GM19395 (cell line): ENCODE data around the gene PTGIR.

ENCODE experiments used
- ATAC-seq: cut with Tn5 transposase; IDR thresholded peaks from one replicate; pipeline ENCODE4 v1.9.1; 2021; ENCODE audit warnings: mild to moderate bottlenecking, moderate library complexity; ENCODE audit not compliant: unreplicated experiment

The PTGIR gene

DNA sequence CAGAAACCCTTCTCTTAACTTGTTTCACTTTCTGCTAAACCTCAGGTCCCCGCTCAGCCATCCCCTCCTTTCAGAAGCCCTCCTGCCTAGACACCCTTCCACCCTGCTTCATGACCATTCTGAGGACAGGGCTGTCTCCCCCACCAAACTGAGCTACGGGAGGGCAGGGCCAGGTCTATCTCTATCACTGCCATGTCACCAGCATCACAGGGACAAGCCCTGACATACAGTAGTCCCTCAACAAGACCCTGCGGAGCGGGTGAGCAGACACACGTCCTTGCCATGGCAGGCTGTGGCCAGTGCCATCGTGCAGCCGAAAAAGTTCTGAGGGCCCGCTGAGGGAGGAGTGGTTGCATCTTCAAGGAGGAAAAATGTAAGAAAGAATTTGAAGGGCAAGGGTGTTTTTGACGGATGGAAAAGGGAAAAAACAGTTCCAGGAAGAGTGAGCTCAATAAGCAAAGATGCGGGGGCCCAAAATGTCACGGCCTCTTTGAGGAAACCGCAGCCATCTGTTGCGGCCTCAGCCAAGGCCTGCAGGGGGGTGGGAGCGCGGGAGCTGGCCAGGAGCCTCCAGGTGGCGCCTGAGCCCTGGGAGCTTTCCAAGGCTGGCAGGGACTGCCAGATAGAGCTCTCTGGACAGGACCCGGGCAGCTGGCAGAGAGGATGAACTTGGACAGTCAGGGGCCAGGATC lies 8.1 kb downstream of the PTGIR start:
- ATAC-seq: no peak

DNA sequence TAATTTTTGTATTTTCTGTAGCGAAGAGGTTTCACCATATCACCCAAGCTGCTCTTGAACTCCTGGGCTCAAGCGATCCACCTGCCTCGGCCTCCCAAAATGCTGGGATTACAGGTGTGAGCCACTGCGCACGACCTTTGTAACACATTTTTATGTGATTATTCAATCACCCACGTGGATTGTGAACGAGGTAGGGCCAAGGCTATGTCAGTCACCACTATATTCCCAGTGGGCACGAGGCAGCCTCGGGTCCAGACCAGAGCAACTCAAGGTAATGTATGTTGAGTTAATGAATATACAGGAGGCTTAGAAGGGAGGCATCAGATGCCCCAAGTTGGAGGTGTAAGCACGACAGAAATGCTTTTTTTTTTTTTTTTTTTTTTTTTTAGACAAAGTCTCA lies 8.9 kb downstream of the PTGIR start:
- no peak for ATAC-seq

GRCh38 chr19:46614114-46614722 lies 10.7 kb downstream of the PTGIR start:
- no peak for ATAC-seq

DNA sequence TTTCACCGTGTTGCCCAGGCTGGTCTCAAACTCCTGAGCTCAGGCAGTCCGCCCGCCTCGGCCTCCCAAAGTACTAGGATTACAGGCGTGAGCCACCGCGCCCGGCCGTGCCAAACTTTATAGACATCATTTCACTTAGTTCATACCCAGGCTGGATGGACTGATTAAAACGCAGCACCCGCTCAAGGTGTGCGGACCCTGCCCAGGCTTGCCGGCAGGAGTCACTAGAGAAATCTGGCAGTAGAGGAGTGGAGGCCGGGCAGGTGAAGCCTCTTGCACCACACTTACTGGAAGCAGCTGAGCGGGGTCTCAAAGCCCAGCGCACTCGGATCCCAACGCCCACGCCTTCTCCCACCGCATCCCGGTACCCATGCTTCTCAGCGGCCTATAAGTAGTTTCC lies 11.4 kb downstream of the PTGIR start:
- no peak for ATAC-seq

- no peak for ATAC-seq
Observed at GRCh38 chr19:46611776-46612175, 13.1 kb downstream of the PTGIR start.

DNA sequence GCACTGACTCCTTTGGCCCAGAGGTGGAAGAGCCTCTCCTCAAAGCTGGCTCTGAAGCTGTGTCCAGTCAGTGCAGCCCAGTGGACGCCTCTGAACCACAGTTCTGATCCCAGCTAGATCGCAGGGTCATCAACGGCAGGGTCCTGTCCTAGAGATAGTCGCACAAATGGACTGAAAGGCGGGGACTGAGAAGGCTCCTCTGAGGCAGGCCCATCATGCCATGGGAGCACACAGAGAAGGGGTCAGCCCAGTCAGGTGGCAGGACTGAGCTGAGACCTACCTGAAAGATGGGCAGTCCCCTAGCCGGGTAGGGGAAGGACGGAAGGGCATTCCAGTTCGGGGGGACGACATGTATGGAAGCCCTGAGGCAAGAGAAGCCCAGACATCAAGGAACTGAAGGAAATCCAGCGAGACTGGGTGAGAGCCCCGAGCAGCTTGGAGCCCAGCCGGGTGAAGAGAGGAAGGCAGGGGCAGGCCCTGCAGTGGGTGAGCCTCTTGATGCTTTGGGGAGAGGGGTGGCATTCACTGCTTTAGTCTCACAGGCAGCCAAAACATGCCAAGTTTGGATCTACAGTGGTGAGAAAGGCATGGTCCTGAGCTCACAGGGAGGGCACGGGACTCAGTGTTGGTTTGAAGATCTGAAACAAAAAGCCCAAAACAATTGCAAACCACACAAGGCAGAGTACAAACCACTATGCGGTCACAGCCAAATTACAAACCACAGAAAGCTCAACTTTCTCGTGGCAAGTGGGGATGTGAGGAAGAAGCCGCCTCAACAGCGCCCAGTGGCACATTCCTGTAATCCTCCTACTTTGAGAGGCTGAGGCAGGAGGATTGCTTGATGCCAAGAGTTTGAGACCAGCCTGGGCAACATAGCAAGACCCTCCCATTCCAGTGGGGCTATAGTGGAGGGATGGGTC lies 13.8 kb downstream of the PTGIR start:
- ATAC-seq: no peak

GRCh38 chr19:46610413-46610775 lies 14.5 kb downstream of the PTGIR start:
- ATAC-seq: no peak

- no peak for ATAC-seq
Observed at GRCh38 chr19:46609511-46610412, 15.1 kb downstream of the PTGIR start.

- ATAC-seq: no peak
Observed at GRCh38 chr19:46608581-46609345, 16.1 kb downstream of the PTGIR start.

- no peak for ATAC-seq
Observed at GRCh38 chr19:46608178-46608577, 16.7 kb downstream of the PTGIR start.

DNA sequence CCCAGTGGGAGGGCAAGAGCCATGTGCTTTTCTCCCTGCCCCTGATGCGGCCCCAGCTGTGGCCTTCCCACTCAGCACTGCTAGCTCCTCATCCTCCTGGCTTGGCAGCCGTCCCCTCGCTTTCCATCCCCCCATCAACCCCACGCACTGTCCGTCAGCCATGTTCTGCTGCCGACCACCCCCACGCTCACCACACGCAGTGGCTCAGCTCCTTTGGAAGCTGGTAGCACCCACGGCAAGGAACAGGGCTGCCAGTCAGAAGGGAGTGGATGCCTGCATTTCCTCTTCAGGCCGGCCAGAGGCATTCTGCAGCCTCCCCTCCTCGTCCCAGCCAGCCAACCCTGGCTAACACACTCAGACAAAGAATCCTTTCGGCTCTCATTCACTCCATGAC lies 17.4 kb downstream of the PTGIR start:
- ATAC-seq: no peak

DNA sequence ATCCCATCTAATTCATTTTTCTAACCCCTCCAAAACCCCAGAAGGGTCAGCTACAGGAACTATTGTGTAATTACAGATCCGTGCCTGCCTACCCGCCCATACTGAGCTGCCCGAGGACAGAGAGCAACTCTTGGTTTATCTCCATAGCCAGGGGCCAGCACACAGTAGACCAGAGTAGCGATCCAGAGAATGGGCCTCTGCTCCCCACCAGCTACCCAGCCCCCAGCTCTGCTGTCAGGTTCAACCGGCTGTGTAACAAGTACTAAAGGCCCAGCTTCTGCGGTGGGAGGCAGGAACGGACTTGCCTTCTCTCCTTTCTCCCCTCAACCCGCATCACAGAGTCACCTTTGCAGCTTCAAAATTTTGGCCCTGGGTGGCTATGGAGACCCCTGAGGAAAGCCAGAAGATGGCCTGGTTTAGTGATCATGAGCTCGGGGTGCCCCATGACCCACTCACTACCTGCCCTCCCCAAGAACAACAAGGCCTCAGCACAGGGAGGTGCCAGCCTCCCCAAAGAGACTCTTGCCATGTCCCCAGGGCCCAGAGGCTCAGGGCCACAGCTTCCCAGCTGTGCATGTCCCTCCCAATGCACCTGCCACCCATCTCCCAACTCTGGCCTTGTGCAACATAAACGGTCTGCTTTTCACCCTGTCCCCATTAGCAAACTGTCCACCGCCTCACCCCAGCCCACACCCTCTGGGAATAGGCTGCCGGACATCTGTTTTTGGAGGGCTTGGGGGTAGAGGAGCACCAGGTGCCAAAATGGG lies 18.0 kb downstream of the PTGIR start:
- ATAC-seq: no peak

- no peak for ATAC-seq
Observed at GRCh38 chr19:46606019-46606418, 18.9 kb downstream of the PTGIR start.

DNA sequence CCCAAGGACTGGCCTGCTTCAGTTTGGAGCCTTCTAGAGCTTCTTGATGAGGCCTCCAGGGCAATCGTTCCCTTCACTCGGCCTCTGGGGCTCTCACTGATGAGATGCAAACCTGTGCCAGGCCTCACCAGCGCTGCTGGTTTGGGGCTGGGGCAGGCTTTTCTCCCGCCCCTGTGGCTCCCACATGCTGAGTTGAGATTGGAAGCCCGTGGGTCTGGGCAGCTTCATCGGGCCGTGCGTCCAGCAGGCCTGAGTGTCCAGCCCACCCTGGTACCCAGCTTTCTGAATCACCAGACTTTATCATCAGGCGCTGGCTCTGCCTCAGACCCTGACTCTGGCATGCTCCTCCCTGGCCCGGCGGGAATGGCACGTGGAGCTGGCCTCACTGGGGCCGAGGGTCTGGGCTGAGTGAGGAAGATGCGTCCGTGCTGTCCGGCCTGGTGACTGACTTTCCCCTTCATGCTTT lies 19.5 kb downstream of the PTGIR start:
- no peak for ATAC-seq

GRCh38 chr19:46604781-46605355 lies 20.0 kb downstream of the PTGIR start:
- no peak for ATAC-seq

DNA sequence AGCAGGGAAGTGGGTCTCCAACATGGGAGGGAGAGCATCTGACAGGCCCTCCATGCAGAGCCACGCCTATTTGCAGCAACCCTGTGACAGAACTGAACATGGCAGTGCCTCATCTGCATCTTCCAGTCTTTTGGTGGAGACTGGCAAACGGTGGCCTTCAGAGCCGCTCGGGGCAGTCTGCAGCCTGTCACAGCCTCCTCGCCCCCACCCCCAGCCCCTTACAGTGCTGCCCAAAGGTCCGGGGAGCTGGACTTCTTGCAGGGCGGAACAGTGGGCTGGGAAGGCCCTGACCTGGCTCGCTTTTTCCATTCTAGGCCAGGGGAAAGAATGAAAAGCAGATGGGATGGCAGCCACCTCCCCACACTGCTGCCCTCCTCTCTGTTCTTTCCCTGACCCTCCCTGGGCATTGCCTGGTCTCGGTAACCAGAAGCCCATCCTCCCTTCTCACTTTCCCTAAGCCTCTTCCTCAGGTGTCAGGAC lies 21.1 kb downstream of the PTGIR start:
- no peak for ATAC-seq

DNA sequence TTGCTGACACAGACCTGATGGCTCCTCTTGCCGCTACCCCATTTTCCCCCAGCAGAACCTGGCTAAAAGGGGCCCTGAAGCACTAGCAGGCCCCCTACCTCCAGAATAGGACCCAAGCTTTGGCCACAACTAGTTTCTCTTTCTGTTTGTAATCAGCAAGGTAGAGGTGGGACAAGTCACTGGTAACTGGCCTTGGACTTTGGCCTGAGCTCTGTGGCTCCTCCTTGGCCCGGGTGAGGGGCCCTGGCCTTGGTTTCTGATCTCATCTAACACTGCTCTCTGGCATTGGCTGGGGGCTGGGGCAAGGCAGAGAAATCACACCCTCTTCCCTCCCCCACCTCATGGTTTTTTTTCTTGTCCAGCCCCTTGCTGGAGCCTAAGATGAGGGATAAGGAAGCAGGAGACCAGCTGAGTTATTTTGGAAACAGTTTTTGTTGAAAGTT lies 21.7 kb downstream of the PTGIR start:
- no peak for ATAC-seq

GRCh38 chr19:46602392-46603194 lies 22.3 kb downstream of the PTGIR start:
- ATAC-seq: no peak
